Stimulated activated CD4-positive, alpha-beta T cell treated with anti-CD3 and anti-CD28 coated beads, Interleukin-2, amount 100 ng/mL, for 4 hours (primary cell): Measurements from ENCODE around the gene WDFY4.

Source experiments
- DNase-seq: peaks from one replicate; pipeline ENCODE4 v3.0.0-alpha.2; 2020; ENCODE audit warnings: low read depth

The WDFY4 gene

DNA sequence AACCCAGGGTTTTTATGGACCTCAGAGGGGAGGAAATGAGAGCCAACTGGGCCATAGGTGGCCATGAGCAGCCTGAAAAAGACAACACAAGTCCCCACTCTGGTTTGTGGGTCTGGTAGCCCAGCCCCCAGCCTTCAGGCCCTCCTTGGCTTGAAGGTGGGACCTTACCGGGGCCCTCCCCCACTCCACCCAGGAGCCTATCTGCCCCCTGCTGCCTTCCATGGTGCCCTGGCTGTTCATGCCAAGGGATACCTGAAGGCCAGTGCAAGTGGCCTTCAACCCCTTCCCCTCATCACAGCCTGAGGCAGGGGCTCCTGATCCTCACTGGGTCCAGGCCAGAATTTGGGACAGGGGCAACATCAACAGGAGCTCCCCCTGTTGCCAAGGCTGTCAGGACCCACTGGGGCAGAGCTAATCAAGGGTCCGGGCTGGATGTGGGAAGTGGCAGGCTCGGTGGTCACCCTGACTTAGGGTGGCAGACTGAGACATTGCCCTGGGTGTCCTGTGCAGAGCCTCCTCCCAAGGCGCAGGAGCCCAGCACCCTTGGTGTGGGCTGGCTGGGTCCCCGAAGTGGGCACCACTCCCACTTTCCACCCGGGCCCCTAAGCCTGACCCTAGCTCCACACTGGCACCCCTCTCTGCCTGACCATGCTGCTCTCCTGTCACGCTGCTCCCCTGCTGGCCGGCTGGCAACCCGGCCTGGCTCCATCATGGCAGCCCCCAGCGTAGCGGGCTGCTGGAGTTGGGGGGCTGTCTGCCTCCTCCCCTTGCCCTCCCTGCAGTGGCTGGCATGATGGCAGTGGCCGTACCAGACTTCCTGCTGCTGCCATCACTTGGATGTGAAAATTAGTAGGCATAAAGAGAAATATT, 6.4 kb downstream of the WDFY4 start:
- DNase-seq, result no peak

DNA sequence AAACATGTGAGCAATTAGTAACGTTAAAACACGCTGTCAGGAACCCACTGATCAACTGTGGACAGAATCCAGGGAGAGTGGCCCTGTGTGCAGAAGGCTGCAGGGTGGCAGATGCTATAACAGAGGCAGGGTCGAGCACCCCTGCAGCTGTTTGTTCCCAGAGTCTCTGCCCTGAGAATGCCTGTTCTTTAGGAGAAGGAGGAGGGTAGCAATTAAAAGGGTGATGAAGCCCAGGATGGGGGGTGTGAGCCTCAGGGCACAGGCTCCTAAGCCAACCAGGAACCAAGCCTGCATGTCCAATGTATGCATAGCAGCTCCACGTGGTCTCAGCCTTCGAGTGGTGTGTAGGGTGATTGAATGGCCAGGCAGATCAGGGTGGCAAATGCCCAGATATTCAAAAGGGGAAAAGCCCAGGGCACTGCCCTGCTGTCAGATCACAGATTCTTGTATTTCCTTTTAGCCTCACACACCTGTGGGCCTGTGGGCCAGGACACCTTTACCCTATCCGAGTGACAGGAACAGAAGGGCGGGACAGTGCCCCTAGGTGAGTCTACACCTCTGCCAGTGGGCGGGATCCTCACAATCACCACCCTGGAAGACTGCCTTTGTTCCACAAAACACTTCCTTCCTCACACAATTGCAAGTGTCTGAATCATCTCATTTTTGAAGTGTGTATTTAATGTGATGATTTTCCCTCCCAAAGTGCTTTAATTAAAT, 7.3 kb downstream of the WDFY4 start:
- DNase-seq, result no peak

GRCh38 chr10:48692748-48693147, 8.1 kb downstream of the WDFY4 start:
- DNase-seq, result no peak

DNA sequence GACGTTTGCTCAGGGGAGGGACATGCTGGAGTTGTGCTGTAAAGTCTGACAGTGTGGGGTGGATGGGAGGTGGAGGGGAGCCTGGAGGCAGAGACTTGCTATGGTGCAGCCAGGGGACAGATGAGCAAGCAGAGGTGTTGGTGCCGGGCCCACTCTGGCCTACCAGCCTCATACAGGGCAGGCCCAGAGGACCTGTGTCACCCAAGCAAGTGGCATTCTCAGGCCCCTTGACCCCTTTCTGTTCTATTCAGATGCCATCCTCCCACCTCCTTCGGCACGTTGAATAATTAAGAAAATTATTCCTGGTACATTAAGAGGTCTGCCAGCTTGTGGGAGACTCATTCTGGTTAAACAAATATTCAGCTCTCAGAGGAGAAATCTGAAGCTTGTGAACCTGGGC, 8.5 kb downstream of the WDFY4 start:
- no peak for DNase-seq

- DNase-seq, result no peak
Measured at GRCh38 chr10:48694371-48695030, 9.8 kb downstream of the WDFY4 start.

DNA sequence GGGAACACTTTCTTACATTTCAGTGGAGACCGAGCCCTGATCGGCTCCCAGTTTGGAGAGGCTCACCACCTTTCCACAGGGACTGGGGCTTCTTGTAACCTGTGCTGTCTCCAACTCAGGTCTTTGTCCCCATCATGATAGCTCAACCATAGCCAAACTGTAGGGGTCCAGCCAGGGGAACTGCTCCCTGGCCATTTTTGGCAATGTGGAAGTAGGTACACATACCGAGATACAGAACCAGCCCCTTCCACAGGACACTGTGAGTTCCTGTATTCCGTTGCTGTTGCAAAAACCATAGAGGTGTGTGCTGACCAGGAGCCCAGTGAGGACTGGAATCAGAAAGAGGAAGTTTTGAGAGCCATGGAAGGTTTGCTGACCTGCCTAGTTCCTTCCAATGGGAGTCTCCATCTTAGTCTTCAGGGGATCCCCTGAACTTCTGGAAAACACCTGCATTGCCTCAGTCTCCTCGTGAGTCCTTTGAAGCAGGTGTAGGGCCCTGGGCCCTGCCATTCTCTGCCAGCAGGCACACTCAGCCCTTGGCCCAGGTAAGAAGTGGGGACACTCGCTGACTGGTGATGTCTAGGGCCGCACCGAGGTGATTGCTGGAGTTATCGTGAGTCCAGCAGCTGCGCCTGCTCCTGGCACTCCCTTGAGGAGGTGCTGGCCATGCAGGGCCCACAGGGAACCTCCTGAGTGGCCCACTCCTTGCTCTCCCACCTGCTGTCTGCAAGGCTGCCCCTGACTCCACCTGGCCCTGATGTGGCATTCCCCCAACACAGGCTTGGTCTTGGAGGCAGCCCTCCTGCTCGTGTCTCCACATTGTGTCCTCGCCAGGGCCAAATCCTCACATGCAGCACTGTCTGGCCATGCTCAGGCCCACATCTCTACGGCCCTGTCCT, 11.2 kb downstream of the WDFY4 start:
- no peak for DNase-seq

DNA sequence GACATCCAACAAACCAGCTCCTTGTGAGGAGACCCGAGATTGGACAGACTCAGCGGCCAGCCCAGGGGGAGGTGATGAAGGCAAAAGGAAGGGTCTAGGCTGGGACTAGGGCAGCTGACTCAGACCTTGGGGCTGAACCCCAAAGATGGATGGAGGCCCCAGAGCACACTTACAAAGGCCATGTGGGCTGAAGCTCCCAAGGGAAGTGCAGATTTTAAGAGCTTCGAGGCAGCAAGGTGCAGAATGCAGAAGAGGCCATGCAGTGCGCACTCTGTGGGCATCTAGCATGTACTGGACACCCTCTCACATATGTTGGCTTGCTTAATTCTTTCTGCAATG, 11.8 kb downstream of the WDFY4 start:
- DNase-seq, result no peak

- DNase-seq, result no peak
Measured at GRCh38 chr10:48697091-48697490, 12.4 kb downstream of the WDFY4 start.

DNA sequence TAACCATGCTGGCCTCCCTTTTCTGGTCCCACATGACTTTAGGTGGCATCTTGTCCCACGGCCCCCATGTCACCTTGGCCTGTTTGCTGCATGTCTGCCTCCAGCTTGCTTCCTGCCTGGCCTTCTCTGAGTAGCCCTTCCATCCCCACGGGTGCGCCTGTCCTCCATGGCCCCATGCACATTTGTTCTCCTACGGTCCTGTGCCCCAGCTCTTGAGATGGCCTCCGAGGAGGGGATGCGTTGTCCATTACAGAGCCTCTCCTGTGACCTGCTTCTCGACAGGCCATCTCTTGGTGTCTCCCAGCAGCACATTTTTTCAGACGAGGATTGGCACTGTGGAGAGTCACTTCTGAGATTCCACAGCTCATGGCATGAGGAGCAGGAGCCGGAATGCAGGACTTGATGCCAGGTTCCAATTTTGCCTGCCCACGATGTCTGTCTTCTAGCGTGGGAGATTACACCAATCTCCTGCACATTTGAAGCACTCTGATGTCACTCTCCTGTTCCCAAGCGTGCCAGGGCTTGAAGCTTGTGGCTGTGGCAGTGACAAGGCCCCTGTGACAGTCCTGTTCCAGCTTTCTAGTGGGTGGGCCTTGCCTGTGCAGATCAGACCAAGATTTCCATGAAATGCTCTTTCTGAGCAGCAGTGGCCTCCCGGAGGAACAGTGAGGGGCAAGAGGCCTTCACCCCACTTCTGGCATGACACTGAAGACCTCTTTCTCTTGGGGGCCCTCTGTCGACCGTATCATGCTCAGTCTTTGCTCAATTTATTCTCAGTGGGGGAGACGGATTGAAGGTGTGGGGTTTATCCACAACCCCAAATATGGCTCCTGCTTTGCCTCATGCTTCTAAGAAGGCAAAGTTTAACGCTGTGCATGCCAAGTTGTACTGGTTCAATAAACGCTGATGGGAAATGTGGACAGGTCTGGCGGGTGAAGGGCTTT, 13.4 kb downstream of the WDFY4 start:
- no peak for DNase-seq

- DNase-seq, result no peak
Measured at GRCh38 chr10:48699011-48699627, 14.4 kb downstream of the WDFY4 start.

- DNase-seq, result no peak
Measured at GRCh38 chr10:48700071-48700470, 15.4 kb downstream of the WDFY4 start.

DNA sequence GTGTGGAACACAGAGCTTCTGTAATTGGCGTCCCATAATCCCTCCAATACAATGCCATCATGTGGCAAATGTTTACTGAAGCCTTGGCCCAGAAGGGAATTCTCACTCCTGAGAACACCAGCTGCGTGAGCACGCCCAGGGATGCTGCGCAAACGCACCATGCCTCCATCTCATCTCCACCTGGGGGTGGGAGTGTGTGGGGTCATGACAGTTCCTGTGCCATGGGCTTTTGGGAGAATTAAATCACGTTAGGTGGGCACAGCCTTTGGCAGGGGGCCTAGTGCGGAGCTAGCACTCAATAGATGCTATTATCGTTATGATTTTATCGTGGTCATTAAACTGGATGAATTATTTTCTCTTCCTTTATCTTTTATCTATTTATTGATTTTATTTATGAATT, 15.8 kb downstream of the WDFY4 start:
- DNase-seq, result no peak

DNA sequence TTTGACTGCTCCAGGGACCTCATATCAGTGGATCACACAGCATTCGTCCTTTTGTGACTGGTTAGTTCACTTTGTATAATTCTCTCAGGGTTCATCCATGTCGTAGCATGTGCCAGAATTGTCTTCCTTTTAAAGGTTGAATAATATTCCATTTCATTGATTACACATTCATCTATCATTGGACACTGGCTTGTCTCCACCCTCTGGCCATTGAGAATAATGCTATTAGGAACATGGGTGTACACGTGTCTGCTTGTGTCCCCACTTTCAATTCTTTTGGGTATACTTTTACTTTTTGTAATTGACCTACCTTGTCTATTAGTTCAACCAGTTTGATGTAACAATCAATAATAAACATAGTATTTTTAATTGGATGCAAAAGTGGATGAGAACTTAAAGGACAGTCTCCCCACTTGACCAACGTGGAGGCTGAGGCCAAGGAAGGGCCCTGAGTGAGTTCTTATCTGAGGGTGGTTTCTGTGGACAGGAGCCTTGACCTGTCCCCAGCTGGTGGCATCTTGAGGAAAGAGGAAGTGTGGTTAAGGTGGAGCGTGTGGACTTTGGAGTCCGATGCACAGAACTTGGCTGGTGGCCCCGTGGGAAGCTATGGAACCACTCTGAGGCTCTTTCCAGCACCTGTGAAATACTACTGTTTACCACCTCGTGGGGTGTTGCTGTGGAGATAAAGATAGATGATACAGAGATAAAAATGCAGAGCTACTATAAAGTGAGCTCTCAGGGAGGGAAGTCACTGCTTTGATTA, 16.6 kb downstream of the WDFY4 start:
- DNase-seq, result no peak

GRCh38 chr10:48701941-48702340, 17.3 kb downstream of the WDFY4 start:
- no peak for DNase-seq

- no peak for DNase-seq
Measured at GRCh38 chr10:48703531-48704122, 19.0 kb downstream of the WDFY4 start.

DNA sequence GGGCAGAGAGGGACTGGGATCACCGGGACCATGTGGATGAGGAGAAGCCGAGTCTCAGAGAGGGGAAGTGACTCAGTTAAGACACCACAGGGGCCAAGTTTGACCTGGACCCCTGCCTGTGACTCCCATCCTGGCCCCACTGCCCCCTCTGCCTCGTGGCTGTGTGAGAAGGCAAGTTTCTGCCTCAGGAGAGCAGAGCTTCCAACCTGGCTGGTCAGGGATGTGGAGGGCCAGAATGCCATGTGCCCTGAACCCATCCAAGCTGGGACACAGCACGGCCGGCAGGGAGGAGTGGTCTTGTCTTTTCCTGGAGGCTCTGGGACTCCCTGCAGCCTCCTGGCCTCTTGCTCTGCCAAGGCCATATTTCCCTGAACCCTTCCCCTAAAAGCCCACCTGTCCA, 19.5 kb downstream of the WDFY4 start:
- no peak for DNase-seq

- DNase-seq, result no peak
Measured at GRCh38 chr10:48705401-48705938, 20.8 kb downstream of the WDFY4 start.

GRCh38 chr10:48707472-48707871, 22.8 kb downstream of the WDFY4 start:
- DNase-seq, result no peak

GRCh38 chr10:48708144-48708543, 23.5 kb downstream of the WDFY4 start:
- no peak for DNase-seq
